Type B pancreatic cell (in vitro differentiated cells): ENCODE results near the gene TCHP. TPM values are rescaled to one million over a fixed set of nuclear protein-coding genes. Genes with fewer than 3 reads are reported as not detected.
"Not testable (repeated sequence)": the region's sequence is repeated elsewhere in the genome, so short reads cannot be mapped to it uniquely, and the experiment has no call there.

Source experiments
- DNase-seq: peaks from one replicate; pipeline ENCODE4 v3.0.0; 2021; ENCODE audit warnings: mixed read lengths; ENCODE audit not compliant: unreplicated experiment; ENCODE audit errors: extremely low spot score
- H3K27ac Mint-ChIP-seq: 2 replicates; pipeline ENCODE4 v1.8.0; 2021; ENCODE audit warnings: mild to moderate bottlenecking, mixed read lengths
- H3K27me3 Mint-ChIP-seq: 2 replicates; pipeline ENCODE4 v1.8.0; 2021; ENCODE audit warnings: mixed read lengths
- H3K36me3 Mint-ChIP-seq: 2 replicates; pipeline ENCODE4 v1.8.0; 2021; ENCODE audit warnings: mixed read lengths
- H3K4me1 Mint-ChIP-seq: one replicate; pipeline ENCODE4 v1.8.0; 2021; ENCODE audit warnings: mixed read lengths; ENCODE audit not compliant: unreplicated experiment
- H3K4me3 Mint-ChIP-seq: 2 replicates; pipeline ENCODE4 v1.8.0; 2021; ENCODE audit warnings: mild to moderate bottlenecking, mixed read lengths
- H3K9me3 Mint-ChIP-seq: 2 replicates; pipeline ENCODE4 v1.8.0; 2021; ENCODE audit warnings: mixed read lengths
- total RNA-seq: library from RNA; stranded (reverse); gene quantifications from 2 replicates; pipeline ENCODE4 v1.2.1, GENCODE V29; 2021; ENCODE audit warnings: low replicate concordance
- TF ChIP-seq, protein P1 (sequence below): fragments of 200-600 bp; sonication (generic); conservative IDR thresholded peaks from 2 replicates; pipeline ENCODE4 v1.5.0; 2021; ENCODE audit warnings: antibody characterized with exemption, mild to moderate bottlenecking

TCHP gene
- total RNA-seq, 1 donor from 2014 or later, result 21.6 TPM

DNA sequence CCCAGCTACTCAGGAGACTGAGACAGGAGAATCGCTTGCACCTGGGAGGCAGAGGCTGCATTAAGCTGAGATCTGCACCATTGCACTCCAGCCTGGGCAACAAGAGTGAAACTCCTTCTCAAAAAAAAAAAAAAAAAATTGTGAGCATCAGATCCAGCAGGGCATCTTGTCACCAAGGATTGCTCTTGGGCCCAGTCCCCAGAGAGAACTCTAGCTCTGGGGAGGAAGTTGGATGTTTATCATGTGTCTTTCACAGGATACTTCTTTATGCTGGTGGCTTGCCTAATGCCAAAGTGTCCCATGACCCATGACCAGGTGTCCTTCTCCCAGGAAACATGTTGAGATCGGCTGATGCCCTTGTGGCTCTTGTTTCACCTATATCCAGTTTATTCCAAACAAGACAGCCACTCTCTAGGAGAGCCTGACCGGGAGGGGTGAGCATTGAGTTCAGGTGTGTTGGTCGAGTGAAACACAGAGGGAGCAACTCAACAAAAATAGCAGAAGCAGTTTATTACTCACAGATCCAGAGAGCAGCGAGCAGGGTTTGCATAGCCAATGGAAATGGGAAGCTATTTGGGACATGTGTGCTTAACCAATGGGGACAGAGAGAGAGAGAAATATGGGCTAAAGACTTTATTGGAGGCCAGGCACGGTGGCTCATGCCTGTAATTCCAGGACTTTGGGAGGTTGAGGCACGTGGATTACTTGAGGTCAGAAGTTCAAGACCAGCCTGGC is 6.6 kb upstream of the TCHP start:
- H3K27me3 Mint-ChIP-seq, result peaks cover 11% of the 10 kb centered on the region
- H3K27ac Mint-ChIP-seq, result no peak overlapping the region
- DNase-seq, result no peak
- no peaks in the 10 kb centered on the region for H3K9me3 Mint-ChIP-seq
- TF ChIP-seq, protein P1, sequence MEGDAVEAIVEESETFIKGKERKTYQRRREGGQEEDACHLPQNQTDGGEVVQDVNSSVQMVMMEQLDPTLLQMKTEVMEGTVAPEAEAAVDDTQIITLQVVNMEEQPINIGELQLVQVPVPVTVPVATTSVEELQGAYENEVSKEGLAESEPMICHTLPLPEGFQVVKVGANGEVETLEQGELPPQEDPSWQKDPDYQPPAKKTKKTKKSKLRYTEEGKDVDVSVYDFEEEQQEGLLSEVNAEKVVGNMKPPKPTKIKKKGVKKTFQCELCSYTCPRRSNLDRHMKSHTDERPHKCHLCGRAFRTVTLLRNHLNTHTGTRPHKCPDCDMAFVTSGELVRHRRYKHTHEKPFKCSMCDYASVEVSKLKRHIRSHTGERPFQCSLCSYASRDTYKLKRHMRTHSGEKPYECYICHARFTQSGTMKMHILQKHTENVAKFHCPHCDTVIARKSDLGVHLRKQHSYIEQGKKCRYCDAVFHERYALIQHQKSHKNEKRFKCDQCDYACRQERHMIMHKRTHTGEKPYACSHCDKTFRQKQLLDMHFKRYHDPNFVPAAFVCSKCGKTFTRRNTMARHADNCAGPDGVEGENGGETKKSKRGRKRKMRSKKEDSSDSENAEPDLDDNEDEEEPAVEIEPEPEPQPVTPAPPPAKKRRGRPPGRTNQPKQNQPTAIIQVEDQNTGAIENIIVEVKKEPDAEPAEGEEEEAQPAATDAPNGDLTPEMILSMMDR, result no peak
- H3K36me3 Mint-ChIP-seq, result no peaks in the 10 kb centered on the region
- peaks cover 6% of the 10 kb centered on the region for H3K4me1 Mint-ChIP-seq
- no peak overlapping the region for H3K4me3 Mint-ChIP-seq

DNA sequence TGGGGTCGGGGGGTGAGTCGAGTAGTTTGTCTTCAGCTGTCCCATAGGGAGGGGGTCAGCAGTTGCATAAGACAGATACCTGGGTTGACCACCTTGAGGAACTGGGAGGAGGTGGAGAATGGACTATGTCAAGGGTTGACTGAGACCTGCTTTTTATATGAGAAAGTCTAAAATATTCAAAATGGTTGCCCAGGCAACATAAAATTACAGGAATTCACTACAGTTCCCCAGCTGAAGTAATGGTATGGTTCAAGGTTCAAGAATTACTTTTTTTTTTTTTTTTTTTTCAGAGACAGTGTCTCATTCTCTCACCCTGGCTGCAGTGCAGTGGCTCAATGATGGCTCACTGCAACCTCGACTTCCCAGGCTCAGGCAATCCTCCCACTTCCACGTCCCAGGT is 5.1 kb upstream of the TCHP start:
- Mint-ChIP-seq H3K4me1 (peaks cover 2% of the 10 kb centered on the region), H3K4me3 (no peak overlapping the region), H3K27me3 (peaks cover 11% of the 10 kb centered on the region), H3K9me3 (no peaks in the 10 kb centered on the region), H3K27ac (no peak overlapping the region), H3K36me3 (no peaks in the 10 kb centered on the region)
- TF ChIP-seq, protein P1, result no peak
- DNase-seq, result no peak

DNA sequence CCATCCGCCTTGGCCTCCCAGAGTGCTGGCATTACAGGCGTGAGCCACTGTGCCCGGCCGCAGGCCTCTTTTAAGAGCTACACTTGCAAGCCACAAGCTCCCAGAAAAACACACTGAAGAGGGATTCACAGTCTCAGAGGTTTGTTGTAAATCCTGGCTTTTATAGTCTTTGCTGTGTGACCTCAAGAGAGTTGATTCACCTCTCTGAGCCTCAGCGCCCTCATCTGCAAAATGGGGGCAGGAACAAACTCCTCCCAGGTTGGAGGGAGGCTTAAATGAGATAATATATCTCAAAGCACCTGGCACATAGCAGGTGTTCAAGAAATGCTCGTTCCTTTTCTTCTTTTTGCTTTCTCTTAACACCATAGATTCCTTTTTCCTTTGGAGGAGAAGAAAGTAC is 3.9 kb upstream of the TCHP start:
- H3K4me3 Mint-ChIP-seq, result no peak overlapping the region
- H3K27ac Mint-ChIP-seq, result no peak overlapping the region
- TF ChIP-seq, protein P1, result no peak
- H3K27me3 Mint-ChIP-seq, result peaks cover 8% of the 10 kb centered on the region
- H3K9me3 Mint-ChIP-seq, result no peaks in the 10 kb centered on the region
- H3K4me1 Mint-ChIP-seq, result peaks cover 9% of the 10 kb centered on the region
- DNase-seq, result no peak
- no peaks in the 10 kb centered on the region for H3K36me3 Mint-ChIP-seq

DNA sequence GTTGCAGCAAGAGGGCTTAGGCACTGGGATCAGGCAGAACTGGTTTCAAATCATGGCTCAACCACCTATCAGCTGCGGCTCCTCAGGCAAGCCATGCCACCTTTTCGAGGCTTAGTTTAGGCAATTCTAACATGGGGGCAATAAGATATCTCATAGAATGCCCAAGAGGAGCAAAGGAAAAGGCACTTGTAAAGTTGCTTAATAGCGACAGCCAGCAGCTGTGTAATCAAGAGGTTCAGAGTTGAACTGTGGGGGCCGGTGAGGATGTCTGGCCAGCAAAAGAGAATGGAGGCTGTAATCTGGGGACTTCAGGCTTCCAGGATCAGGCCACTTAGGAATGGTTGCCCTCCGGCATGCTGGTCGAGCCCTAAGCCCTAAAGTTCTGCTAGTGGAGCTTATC is 3.0 kb upstream of the TCHP start:
- Mint-ChIP-seq H3K27ac (no peak overlapping the region), H3K27me3 (peaks cover 7% of the 10 kb centered on the region), H3K36me3 (no peaks in the 10 kb centered on the region), H3K4me1 (peaks cover 17% of the 10 kb centered on the region), H3K4me3 (no peak overlapping the region), H3K9me3 (no peaks in the 10 kb centered on the region)
- TF ChIP-seq, protein P1, result no peak
- DNase-seq, result no peak

DNA sequence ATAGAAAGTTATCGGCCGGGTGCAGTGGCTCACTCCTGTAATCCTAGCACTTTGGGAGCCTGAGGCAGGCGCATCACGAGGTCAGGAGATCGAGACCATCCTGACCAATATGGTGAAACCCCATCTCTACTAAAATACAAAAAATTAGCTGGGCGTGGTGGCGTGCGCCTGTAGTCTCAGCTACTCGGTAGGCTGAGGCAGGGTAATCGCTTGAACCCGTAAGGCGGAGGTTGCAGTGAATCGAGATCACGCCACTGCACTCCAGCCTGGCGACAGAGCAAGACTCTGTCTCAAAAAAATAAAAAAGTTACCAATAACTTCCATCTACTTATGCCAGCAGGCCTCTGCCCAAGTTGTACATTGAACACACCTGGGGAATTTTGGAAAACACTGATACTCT is 729 bp upstream of the TCHP start:
- not testable (repeated sequence) for H3K36me3 Mint-ChIP-seq, DNase-seq, H3K27ac Mint-ChIP-seq, H3K27me3 Mint-ChIP-seq, H3K9me3 Mint-ChIP-seq
- Mint-ChIP-seq H3K4me3 (peak overlapping the region; percentile 46), H3K4me1 (peaks cover 17% of the 10 kb centered on the region)

DNA sequence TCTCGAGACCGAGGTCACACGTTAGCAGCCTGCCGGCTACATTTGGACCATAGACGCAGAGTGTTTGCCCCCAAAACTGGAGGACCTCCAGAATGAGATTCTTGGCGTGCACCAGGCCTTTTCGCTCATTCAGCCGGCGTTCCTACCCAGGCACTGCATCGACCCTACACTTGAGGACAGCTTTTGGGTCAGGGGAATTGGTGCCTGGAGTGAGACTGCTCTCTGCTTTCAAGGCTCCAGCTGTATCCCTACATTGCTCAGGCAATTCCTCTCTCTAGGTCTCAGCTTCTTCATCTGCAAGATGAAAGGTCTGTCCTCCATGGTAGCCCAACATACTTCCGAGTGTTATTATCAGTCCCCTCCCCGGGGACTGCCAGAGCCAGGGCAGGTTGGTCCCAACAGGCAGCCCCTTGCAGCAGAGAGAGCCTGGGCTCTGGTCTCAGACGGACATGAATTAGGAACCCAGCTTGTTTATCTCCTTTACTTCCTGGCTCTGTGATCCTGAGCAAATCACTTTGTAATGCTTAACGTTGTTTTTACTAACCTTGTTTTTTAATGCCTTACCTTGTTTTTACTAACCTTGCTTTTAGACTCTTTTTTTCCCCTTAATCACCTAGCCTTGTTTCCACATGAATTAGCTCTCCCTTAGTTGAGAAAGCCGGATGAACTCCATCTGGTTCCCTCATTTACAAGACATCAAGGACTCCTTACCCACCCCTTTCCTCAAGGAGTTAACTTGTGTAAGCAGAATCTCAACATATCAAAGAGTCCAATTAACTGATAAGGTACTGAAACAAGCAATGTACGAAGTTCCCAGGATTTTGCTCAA is 892 bp downstream of the TCHP start:
- H3K27ac Mint-ChIP-seq, result peak overlapping the region; percentile 89
- no peak for DNase-seq
- peak overlapping the region; percentile 93 for H3K4me3 Mint-ChIP-seq
- TF ChIP-seq, protein P1, result no peak
- H3K27me3 Mint-ChIP-seq, result no peaks in the 10 kb centered on the region
- peaks cover 17% of the 10 kb centered on the region for H3K4me1 Mint-ChIP-seq
- H3K9me3 Mint-ChIP-seq, result no peaks in the 10 kb centered on the region
- peaks cover 4% of the 10 kb centered on the region for H3K36me3 Mint-ChIP-seq
